ENCODE results near the gene SCARB1. TPM values are rescaled to one million over a fixed set of nuclear protein-coding genes. Genes with fewer than 3 reads are reported as not detected.
A peak's percentile ranks its signal among the peaks of the same experiment; 100 is the strongest.

Gene SCARB1
- total and polyA plus RNA-seq, 9 of the 15 experiments (the other 6 are each of a cell fraction or from before 2014, with no cell fraction given), result 0.56 to 157 (median 52.8) TPM

GRCh38 chr12:124871297-124871696 lies 7.6 kb upstream of the SCARB1 start:
- H3K4me2 ChIP-seq (ENCODE audit: insufficient read depth, low read length), result no peak overlapping the region
- DNase-seq (ENCODE audit: extremely low read depth in 1 of 4, low spot score in 3 of 4) (no peak), FAIRE-seq (no peak), ATAC-seq (no peak)
- no peaks in the 10 kb centered on the region for H3K27me3 ChIP-seq (ENCODE audit: control insufficient read depth in 2 of 2, insufficient read depth in 2 of 2, low read length in 2 of 2)
- TF ChIP-seq, protein P1, sequence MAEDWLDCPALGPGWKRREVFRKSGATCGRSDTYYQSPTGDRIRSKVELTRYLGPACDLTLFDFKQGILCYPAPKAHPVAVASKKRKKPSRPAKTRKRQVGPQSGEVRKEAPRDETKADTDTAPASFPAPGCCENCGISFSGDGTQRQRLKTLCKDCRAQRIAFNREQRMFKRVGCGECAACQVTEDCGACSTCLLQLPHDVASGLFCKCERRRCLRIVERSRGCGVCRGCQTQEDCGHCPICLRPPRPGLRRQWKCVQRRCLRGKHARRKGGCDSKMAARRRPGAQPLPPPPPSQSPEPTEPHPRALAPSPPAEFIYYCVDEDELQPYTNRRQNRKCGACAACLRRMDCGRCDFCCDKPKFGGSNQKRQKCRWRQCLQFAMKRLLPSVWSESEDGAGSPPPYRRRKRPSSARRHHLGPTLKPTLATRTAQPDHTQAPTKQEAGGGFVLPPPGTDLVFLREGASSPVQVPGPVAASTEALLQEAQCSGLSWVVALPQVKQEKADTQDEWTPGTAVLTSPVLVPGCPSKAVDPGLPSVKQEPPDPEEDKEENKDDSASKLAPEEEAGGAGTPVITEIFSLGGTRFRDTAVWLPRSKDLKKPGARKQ (CRISPR knock-in tag; IDR thresholded peaks at IDR 0.05), result no peak
- TF ChIP-seq ZNF324 (CRISPR knock-in tag; IDR thresholded peaks at IDR 0.05) (no peak), ZFPM2 (CRISPR knock-in tag; IDR thresholded peaks at IDR 0.05) (no peak), ZKSCAN1 (IDR thresholded peaks at IDR 0.05; ENCODE audit: low read depth, low read length) (no peak), CCNT2 (IDR thresholded peaks at IDR 0.05; ENCODE audit: borderline replicate concordance, extremely low read depth, insufficient read length, low read depth, low read length) (no peak), XRCC4 (IDR thresholded peaks at IDR 0.05; ENCODE audit: extremely low read depth, insufficient read depth, insufficient read length) (no peak), MYNN (IDR thresholded peaks at IDR 0.05) (no peak), MYNN (CRISPR knock-in tag; IDR thresholded peaks at IDR 0.05) (no peak), JUND (IDR thresholded peaks at IDR 0.05; ENCODE audit: borderline replicate concordance, low read depth, low read length) (no peak), JUND (tag; IDR thresholded peaks at IDR 0.05; ENCODE audit: borderline replicate concordance, low read depth, low read length) (no peak), ESRRB (CRISPR knock-in tag; IDR thresholded peaks at IDR 0.05; ENCODE audit: borderline replicate concordance) (no peak), CCAR2 (IDR thresholded peaks at IDR 0.05; ENCODE audit: low read depth, low read length) (no peak), ZNF79 (CRISPR knock-in tag; IDR thresholded peaks at IDR 0.05; ENCODE audit: low read depth) (no peak), SRSF7 (optimal IDR thresholded peaks at IDR 0.05; ENCODE audit: low read depth, low read length) (no peak)
- BruUV-seq (replicated peaks), result no TSS peak
- H4K20me1 ChIP-seq (replicated peaks; ENCODE audit: control insufficient read depth, insufficient read depth, low read length), result no peaks in the 10 kb centered on the region
- no peaks in the 10 kb centered on the region for H3K9me1 ChIP-seq (ENCODE audit: control insufficient read depth, insufficient read depth, low read length)
- intact Hi-C loops (cut with micrococcal nuclease) (no loop called here), in situ Hi-C loops (cut with MboI) (no loop called here)
- H3K4me3 ChIP-seq, result no peak overlapping the region
- peaks cover 41 to 47% of the 10 kb centered on the region in 2 experiments for H3K4me1 ChIP-seq (replicated peaks in 1 of 2; ENCODE audit: control insufficient read depth in 2 of 2, insufficient read depth in 2 of 2, low read length in 2 of 2)
- H3K79me2 ChIP-seq (ENCODE audit: control insufficient read depth, insufficient read depth, low read length), result peaks cover 4% of the 10 kb centered on the region; the same call in 2 of the 3 replicates
- no peaks in the 10 kb centered on the region for H3K36me3 ChIP-seq (ENCODE audit: control insufficient read depth, insufficient read depth, low read length)
- no peaks in the 10 kb centered on the region for H3K9me3 ChIP-seq (replicated peaks; ENCODE audit: control insufficient read depth, insufficient read depth, low read depth, low read length)
- 0 out of 2 replicates have a peak overlapping the region, but pooled peaks have one; percentile 2 for H2AFZ ChIP-seq (ENCODE audit: low read depth, low read length)
- ChIA-PET CTCF (ENCODE audit: low intra/inter-chr PET ratio) (interaction anchor here (1.2 kb wide), 1 partner anchor 35 kb away, joined by 3 read pairs; no protein-coding TSS in a partner anchor), POLR2A (no interaction called here)
- no peak overlapping the region for H3K27ac ChIP-seq (ENCODE audit: extremely low read depth, low read depth, low read length)
- 67% methylated on average over 4 of the region's 4 CpGs for WGBS (ENCODE audit: insufficient coverage, low coverage, missing lambda C conversion rate)
- no peak overlapping the region for H3K9ac ChIP-seq (ENCODE audit: insufficient read depth in 1 of 2, low read depth in 2 of 2, low read length in 2 of 2)
